Skeletal muscle tissue (tissue), 4 donors: ENCODE measurements around the gene RILPL2. TPM values are rescaled to one million over a fixed set of nuclear protein-coding genes. Genes with fewer than 3 reads are reported as not detected.
"Not testable (repeated sequence)": the region's sequence is repeated elsewhere in the genome, so short reads cannot be mapped to it uniquely, and the experiment has no call there.

Source experiments
- H3K27ac ChIP-seq: one replicate; pipeline ENCODE4 v1.7.0; 2013; ENCODE audit warnings: mild to moderate bottlenecking, low read depth, low read length, inconsistent platforms
- H3K27me3 ChIP-seq, 3 donors: one replicate each; pipeline ENCODE4 v1.7.0; 2013; ENCODE audit warnings: low read length in 3 of 3; ENCODE audit not compliant: control insufficient read depth in 3 of 3, insufficient read depth in 3 of 3
- H3K36me3 ChIP-seq, 3 donors: one replicate each; pipeline ENCODE4 v1.7.0; 2013; ENCODE audit warnings: low read length in 3 of 3; ENCODE audit not compliant: control insufficient read depth in 3 of 3, insufficient read depth in 3 of 3
- H3K4me1 ChIP-seq, 3 donors: one replicate each; pipeline ENCODE4 v1.7.0; 2013; ENCODE audit warnings: low read length in 3 of 3, mild to moderate bottlenecking in 3 of 3; ENCODE audit not compliant: control insufficient read depth in 3 of 3, insufficient read depth in 3 of 3
- H3K4me3 ChIP-seq, 3 donors: one replicate each; pipeline ENCODE4 v1.7.0; 2013; ENCODE audit warnings: low read length in 3 of 3
- H3K9ac ChIP-seq, 3 donors: one replicate each; pipeline ENCODE4 v1.7.0; 2013; ENCODE audit warnings: low read length in 3 of 3, mild to moderate bottlenecking in 3 of 3, moderate library complexity in 2 of 3, low read depth in 1 of 3
- H3K9me3 ChIP-seq, 3 donors: one replicate each; pipeline ENCODE4 v1.7.0; 2013; ENCODE audit warnings: low read length in 3 of 3; ENCODE audit not compliant: control insufficient read depth in 3 of 3
- total RNA-seq: library from RNA; depleted of rRNA; stranded (reverse); fragments of >200 nt; gene quantifications from one replicate; pipeline ENCODE4 v1.2.3, GENCODE V29; 2014
- donor health status: Osteomylitis.

Gene RILPL2
- total RNA-seq, 1 donor from 2014 or later: 1.0 TPM

- H3K36me3 ChIP-seq: peaks cover 26 to 29% (median 28%) of the 10 kb centered on the region in 3 donors
- no peaks in the 10 kb centered on the region for H3K27me3 ChIP-seq
- no peaks in the 10 kb centered on the region for H3K9me3 ChIP-seq
- H3K9ac ChIP-seq: peak overlapping the region; percentile 40 to 74 (median 68)
- peak overlapping the region; percentile 90 for H3K27ac ChIP-seq
- peak overlapping the region in 1 of 3 donors; percentile 17 for H3K4me3 ChIP-seq
- H3K4me1 ChIP-seq: peaks cover 23 to 64% (median 53%) of the 10 kb centered on the region in 3 donors
These were observed 38.2 kb upstream of the RILPL2 start for GRCh38 chr12:123474485-123475245.

DNA sequence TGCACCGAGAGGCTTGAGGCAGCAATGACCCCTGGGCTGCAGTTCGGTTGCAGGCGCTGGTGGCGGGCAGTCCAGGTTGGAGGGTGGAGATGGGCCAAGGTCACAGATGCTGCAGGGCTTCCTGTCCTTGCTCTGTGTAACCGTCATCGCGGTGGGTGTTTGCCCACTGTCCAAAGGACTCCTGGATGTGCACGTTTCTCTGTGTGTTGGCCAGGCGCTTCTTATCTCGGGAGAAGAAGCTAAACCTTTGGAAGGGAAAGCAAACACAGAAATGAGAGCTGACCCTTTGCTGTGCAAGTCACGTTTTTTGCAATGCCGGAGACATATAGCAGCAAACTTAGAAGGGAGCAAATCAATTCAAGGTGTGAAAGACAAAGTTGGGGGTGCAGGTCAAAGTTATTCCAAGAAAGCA is 36.0 kb upstream of the RILPL2 start:
- H3K27me3 ChIP-seq: no peaks in the 10 kb centered on the region
- no peak overlapping the region for H3K9ac ChIP-seq
- H3K27ac ChIP-seq: no peak overlapping the region
- H3K9me3 ChIP-seq: no peaks in the 10 kb centered on the region
- H3K4me3 ChIP-seq: no peak overlapping the region
- H3K36me3 ChIP-seq: peaks cover 23 to 32% (median 28%) of the 10 kb centered on the region in 3 donors
- H3K4me1 ChIP-seq: peaks cover 16 to 44% (median 35%) of the 10 kb centered on the region in 3 donors

DNA sequence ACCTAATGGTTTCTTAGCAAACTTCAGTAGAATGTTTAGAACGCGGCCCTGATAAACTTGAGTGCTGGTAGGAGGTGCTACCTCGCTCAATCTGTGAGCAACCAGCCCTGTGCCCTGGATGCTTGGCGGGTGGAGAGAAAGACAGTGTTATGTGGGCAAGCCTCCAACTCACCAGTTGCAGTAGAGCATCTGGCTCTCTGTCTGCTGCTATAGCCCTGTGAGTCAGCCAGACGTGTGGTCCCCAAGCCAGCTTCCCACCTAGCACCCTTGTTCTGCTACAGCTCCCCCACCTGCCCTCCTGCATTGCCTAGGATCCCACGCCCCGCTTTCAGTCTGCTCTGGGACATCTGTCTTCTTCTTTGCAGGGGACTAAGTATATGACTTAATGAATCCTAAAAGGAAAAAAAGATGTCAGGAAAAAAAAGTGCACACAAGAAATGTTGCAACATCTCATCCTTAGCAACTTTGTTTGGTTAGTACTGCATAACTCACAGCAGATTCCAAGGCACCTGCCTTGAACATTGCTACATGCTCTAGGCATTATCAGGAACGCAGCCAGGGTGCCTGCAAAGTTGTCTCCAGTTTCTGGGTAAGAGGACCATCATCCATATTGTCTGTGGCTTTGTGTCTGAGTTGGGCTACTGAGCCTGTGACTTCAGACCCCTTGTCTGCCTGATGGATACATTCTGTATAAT is 35.0 kb upstream of the RILPL2 start:
- H3K27me3 ChIP-seq: no peaks in the 10 kb centered on the region
- peaks cover 20 to 36% (median 29%) of the 10 kb centered on the region in 3 donors for H3K36me3 ChIP-seq
- no peak overlapping the region for H3K9ac ChIP-seq
- H3K4me3 ChIP-seq: no peak overlapping the region
- peaks cover 16 to 44% (median 31%) of the 10 kb centered on the region in 3 donors for H3K4me1 ChIP-seq
- no peaks in the 10 kb centered on the region for H3K9me3 ChIP-seq
- H3K27ac ChIP-seq: peak overlapping the region; percentile 30

GRCh38 chr12:123469978-123470377 is 33.5 kb upstream of the RILPL2 start:
- H3K36me3 ChIP-seq: peaks cover 24 to 44% (median 39%) of the 10 kb centered on the region in 3 donors
- H3K27ac ChIP-seq: no peak overlapping the region

GRCh38 chr12:123468786-123469185 is 32.3 kb upstream of the RILPL2 start:
- H3K4me1 ChIP-seq: peaks cover 15 to 32% (median 18%) of the 10 kb centered on the region in 3 donors
- H3K9me3 ChIP-seq: no peaks in the 10 kb centered on the region

More at GRCh38 chr12:123469978-123470377, 33.5 kb upstream of the RILPL2 start:
- H3K27me3 ChIP-seq: no peaks in the 10 kb centered on the region
- no peak overlapping the region for H3K9ac ChIP-seq
- H3K4me1 ChIP-seq: peaks cover 17 to 42% (median 26%) of the 10 kb centered on the region in 3 donors
- H3K4me3 ChIP-seq: no peak overlapping the region
- H3K9me3 ChIP-seq: no peaks in the 10 kb centered on the region

DNA sequence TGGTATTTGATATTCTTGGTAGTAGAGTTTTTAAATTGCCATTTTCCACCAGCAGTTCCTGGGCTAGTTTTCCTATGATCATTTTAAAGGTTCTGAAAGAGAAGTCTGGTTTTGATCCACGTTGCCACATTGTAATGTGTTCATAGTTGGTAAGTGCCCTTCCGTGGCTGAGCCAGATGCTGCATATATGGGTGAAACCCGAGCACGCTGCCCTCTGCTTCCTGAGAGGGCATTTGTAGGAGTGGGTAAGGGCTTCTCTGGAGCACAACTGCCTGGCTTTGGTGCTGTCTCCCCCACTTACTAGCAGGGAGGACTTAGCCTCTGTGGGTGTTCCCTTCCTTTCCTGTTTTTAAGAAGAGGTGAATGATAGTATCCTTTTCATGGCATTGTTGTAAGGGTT is 28.6 kb upstream of the RILPL2 start:
- Histone ChIP-seq H3K27ac (no peak overlapping the region), H3K36me3 (peaks cover 7 to 26% (median 23%) of the 10 kb centered on the region in 3 donors), H3K27me3 (no peaks in the 10 kb centered on the region), H3K4me1 (peaks cover 9 to 16% (median 10%) of the 10 kb centered on the region in 3 donors), H3K4me3 (peak overlapping the region in 1 of 3 donors; percentile 22), H3K9me3 (no peaks in the 10 kb centered on the region), H3K9ac (no peak overlapping the region)

More at GRCh38 chr12:123468786-123469185, 32.3 kb upstream of the RILPL2 start:
- H3K27ac ChIP-seq: no peak overlapping the region
- H3K4me3 ChIP-seq: no peak overlapping the region
- no peak overlapping the region for H3K9ac ChIP-seq
- peaks cover 24 to 44% (median 44%) of the 10 kb centered on the region in 3 donors for H3K36me3 ChIP-seq
- H3K27me3 ChIP-seq: no peaks in the 10 kb centered on the region

DNA sequence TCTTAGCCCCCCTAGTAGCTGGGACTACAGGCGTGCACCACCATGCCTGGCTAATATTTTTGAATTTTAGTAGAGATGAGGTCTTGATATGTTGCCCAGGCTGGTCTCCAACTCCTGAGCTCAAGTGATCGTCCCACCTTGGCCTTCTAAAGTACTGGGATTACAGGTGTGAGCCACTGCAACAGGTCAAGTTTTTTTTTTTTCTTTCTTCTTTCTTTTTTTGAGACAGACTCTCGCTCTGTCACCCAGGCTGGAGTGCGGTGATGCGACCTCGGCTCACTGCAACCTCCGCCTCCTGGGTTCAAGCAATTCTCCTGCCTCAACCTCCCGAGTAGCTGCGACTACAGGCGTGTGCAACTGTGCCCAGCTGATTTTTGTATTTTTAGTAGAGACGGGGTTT is 26.7 kb upstream of the RILPL2 start:
- not testable (repeated sequence) for H3K9ac ChIP-seq, H3K9me3 ChIP-seq, H3K27me3 ChIP-seq, H3K27ac ChIP-seq, H3K4me3 ChIP-seq
- Histone ChIP-seq H3K4me1 (peaks cover 10 to 22% (median 15%) of the 10 kb centered on the region in 3 donors), H3K36me3 (peaks cover 8 to 26% (median 21%) of the 10 kb centered on the region in 3 donors)

DNA sequence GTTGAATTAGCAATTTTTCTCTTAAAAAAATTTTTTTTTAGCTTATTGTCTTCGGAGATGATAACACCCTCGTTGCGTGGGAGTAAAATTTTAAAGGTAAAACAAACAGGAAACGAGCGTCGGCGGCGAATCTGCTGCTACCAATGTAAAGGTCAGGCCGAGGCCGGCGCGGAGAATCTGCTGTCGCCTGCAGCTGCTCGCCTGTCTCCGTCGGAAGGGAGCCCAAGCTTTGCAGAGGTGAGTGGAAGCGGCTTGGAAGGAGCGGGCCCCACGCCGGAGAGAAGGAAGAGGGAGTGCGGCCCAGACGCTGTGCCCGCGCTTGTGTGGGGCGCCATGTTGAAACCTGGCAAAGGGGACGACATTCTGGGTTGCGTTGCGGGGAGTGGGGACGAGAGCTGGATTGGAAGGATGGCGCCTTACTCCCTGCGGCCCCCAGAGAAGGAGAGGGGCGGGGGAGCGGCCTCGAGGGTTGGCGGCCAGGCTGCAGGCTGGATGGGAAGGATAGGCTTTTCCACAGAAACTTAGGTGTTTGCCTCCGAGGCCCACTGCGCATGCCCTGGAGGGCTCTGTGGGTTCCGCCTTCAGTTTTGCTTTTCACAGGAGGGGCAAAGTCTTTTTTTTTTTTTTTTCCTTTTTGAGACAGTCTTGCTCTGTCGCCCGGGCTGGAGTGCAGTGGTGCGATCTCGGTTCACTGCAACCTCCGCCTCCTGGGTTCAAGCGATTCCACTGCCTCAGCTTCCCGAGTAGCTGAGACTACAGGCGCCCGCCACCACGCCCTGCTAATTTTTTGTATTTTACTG is 21.7 kb upstream of the RILPL2 start, which contains the start of gene SNRNP35:
Gene SNRNP35, plus strand, starts transcription at position 160 of the 800 bp plus-strand sequence. CDS start 7,402 bp downstream, outside the sequence.
- Histone ChIP-seq H3K9me3 (no peaks in the 10 kb centered on the region), H3K27me3 (no peaks in the 10 kb centered on the region), H3K4me3 (peak within 1 kb of the TSS; percentile 88 to 98 (median 97)), H3K36me3 (peaks cover 0 to 3% (median 0%) of the 10 kb centered on the region in 3 donors), H3K9ac (peak within 1 kb of the TSS; percentile 98 to 99 (median 99)), H3K4me1 (peaks cover 0 to 9% (median 6%) of the 10 kb centered on the region in 3 donors), H3K27ac (peak within 1 kb of the TSS; percentile 98)

DNA sequence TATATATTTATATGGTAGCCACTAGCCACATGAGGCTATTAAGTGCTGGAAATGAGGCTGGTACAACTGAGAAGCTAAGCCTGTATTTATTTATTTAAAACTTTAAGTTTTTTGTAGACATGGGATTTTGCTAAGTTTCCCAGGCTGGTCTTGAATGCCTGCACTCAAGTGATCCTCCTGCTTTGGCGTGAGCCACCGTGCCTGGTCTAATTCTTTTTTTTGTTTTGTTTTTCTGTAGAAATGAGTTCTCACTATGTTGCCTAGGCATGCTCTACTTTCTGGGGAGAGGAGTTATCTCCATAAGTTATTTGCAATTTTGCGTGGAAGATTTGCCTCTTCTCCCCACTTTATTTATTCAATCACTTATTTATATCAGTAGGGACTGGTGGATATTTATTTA is 16.7 kb upstream of the RILPL2 start:
- H3K4me3 ChIP-seq: no peak overlapping the region
- H3K36me3 ChIP-seq: peaks cover 0 to 1% (median 0%) of the 10 kb centered on the region in 3 donors
- H3K27ac ChIP-seq: no peak overlapping the region
- no peaks in the 10 kb centered on the region for H3K27me3 ChIP-seq
- no peak overlapping the region for H3K9ac ChIP-seq
- H3K9me3 ChIP-seq: no peaks in the 10 kb centered on the region
- peaks cover 0 to 3% (median 0%) of the 10 kb centered on the region in 3 donors for H3K4me1 ChIP-seq
